ENCODE data around the gene UNK.
"Not testable (repeated sequence)": the region's sequence is repeated elsewhere in the genome, so short reads cannot be mapped to it uniquely, and the experiment has no call there.

The UNK gene

DNA sequence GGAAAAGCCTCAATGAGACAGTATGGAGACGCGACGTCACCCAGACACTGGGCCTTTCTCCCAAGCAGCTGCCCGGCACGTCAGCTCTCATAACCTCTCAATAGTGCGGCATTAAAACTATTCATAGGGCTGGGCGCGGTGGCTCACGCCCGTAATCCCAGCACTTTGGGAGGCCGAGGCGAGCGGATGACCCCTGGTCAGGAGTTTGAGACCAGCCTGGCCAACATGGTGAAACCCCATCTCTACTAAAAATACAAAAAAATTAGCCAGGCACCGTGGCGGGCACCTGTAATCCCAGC lies 67.0 kb downstream of the UNK start:
- DNase-seq (ENCODE audit: low spot score): not testable (repeated sequence)

DNA sequence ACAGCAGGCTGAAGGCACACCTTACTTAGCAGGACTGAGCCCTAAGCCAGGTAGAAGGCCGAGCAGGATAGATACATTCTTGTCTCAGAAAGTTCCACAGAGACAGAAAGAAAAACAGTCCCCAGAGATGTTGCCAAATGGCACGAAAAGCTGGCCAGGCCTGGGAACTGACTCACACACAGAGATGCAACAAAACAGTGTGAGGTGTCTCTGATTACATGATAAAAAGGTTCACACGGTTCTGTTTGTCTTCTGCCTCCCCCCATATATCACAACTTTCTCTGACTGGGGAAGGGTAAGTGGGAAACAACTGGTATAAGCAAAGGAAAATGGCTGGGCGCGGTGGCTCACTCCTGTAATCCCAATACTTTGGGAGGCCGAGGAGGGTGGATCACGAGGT lies 68.8 kb downstream of the UNK start:
- DNase-seq (ENCODE audit: low spot score): peak; percentile 53

DNA sequence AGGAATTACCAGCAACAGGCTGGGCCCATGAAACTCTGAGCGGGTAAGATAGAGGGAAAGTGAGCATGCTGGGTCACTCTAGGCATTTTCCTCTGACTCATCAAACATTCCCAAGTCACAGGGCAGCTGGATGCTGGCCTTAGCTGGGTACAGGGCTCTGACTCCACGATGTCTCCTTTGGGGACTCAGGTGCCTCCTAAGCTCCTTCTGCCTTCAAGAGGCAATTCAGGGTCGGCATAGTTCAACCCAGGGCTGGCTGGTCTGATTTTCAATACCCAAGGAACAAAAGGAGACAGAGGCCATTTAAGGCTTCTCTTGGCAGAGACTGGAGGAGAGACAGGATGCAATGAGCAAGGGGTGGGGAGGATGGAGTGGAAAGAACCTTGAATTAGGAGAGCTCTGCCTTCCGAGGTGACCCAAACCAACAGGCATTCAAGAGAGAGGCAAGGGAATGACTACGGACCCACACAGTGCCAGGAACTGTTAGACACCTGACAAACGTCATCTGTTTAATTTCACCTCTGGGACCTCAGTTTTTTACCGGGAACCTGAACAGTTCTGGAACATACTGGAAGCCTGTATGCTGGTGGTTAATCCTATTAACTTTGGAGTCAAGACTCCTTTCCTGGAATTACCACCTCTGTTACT lies 69.6 kb downstream of the UNK start:
- peak; percentile 77 for DNase-seq (ENCODE audit: low spot score)

DNA sequence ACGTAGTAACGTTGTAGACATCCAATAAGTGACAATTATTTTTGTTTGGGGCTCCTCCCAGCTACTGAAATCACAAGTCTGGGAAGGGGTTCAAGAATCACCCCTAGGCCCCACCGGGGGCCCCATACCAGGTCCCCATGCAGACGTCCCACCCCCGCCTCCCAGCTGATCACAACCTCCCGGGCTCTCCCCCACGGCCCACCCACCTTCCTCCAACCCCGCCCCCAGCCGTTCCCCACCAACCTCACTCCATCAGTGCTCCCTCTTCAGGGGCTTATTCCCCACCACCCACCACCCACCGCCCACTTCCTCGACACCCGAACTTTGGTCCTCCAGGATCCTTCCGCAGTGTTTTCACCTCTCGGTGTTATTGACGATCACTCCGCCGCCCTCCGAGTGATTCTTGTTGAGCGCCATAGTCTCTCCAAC lies 70.3 kb downstream of the UNK start:
- DNase-seq (ENCODE audit: low spot score): no peak

DNA sequence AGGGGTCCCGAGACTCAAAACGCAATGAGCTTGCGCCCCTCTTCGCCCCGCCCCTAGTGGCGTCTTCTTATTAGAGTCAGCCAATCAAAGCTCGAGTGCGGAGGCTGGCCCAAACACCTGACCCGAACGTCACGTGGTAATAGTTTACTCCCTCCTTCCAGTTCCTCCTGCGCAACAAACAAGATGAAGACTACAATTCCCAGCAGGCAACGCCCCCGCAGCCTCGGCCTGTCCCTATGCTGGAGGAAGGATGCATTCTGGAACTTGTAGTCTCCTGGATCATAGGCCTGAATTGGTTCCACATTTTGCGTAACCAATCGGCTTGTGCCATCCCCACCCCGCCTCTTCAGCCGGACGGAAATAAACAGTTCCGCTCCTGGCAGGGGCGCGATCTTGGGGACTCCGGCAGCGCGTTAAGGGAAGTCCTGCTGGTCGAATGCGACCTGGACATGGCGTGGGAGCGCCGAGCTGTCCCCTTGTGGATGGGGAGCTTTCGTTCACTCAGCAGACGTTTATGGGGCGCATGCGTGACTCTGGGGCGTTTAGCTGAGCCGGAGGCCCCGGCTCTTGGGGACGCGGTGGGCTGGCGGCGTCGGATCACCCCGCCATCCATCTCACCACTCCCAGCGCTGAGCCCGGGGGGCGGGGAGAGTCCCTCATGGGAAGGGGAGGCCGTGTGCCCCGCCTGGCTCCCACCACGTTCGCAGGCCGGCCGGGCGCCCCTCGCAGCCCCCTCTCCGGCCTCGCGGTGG lies 70.9 kb downstream of the UNK start, which contains the start of gene WBP2:
Gene WBP2, minus strand, starts transcription at position 26 of the 752 bp plus-strand sequence. CDS start 38 bp downstream, outside the sequence.
- peak; percentile 98 for DNase-seq (ENCODE audit: low spot score)

DNA sequence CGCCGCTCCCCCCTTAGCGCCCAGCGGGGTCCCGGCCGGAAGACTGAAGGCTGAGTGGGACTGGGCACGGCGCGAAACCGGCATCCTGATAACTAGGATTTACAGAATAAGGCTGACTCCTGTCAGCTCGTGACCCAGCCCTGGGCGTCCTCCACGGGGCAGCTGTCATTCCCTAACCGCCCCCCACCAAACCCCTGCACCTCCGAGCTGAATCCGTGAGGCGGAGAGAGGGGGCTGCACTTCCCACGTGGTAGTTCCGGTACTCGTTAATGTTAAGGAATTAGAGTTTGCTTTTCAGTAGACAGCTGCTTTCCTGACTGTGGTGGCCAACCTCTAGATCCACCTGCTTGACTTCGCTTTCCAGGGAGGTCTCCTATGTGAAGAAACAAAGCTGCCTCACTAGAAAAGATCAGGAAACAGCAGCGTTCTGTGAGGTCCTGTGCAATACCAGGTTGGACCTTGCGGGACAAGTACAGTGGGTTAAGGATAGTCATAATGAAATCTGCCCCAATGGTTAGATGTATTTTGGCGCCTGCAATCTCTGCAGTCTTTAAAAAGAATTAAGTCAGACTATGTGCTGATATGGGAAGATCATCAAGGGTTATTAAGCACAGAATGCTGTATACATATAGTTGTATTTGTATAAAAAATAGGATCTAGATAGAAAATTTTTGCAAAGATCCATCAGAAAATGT lies 71.6 kb downstream of the UNK start:
- no peak for DNase-seq (ENCODE audit: low spot score)

DNA sequence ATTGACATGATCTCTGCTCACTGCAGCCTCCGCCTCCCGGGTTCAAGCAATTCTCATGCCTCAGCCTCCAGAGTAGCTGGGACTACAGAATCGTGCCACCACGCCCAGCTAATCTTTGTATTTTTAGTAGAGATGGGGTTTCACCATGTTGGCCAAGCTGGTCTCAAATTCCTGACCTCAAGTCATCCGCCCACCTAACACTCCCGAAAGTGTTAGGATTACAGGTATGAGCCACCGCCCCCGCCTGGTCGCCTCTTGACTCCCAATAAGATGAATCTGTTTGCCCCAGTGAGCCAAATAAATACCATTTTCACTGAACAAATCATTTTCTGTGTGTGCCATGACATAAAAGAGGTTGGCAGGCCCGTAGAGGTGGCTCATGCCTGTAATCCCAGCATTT lies 74.8 kb downstream of the UNK start:
- not testable (repeated sequence) for DNase-seq (ENCODE audit: low spot score)

DNA sequence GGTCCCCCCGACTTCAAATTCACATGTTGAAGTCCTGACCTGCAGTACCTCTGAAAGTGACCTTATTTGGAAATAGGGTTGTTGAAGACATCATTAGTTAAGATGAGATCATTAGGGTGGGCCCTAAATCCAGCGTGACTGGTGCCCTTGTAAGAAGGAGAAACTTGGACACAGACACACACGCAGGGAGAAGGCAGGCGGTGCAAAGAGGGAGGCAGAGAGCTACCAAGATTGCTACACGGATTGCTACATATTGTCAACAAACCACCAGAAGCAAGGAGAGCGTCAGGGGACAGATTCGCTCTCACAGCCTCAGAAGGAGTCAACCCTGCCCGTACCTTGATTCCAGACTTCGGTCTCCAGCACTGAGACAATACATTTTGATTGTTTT lies 77.3 kb downstream of the UNK start:
- DNase-seq (ENCODE audit: low spot score): peak; percentile 60

DNA sequence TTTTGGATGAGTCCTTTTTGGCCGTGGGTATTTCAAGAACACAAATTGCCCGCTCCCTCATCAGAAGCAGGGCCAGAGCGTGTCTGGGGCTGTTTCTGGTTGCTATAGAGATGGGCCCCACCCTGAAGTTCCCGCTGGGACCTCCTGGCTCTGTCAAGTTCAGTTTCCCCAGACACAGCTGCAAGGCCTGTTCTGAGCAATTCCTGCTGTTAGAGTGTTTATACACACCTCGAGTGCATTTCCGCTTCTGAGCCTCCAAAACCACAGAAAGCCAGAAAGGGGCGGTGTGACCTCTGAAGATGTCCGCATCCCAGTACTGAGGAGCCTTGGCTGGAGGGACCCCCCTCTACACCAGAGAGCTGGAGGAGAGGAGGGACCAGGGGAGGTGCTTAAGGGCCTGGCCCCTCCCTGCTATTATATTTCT lies 79.9 kb downstream of the UNK start:
- peak; percentile 77 for DNase-seq (ENCODE audit: low spot score)

DNA sequence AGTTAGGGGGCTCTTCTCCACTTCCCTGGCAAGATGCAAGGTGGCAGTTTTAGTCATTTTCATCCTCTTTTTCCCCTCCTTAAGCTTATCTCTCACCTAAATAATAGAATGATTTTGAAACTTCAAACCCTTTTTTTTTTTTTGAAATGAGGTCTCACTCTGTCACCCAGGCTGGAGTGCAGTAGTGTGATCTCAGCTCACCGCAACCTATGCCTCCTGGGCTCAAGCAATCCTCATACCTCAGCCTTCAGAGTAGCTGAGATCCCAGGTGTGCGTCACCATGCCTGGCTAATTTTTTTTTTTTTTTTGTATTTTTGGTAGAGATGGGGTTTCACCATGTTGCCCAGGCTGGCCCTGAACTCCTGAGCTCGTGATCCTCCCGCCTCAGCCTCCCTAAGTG lies 80.3 kb downstream of the UNK start:
- not testable (repeated sequence) for DNase-seq (ENCODE audit: low spot score)

DNA sequence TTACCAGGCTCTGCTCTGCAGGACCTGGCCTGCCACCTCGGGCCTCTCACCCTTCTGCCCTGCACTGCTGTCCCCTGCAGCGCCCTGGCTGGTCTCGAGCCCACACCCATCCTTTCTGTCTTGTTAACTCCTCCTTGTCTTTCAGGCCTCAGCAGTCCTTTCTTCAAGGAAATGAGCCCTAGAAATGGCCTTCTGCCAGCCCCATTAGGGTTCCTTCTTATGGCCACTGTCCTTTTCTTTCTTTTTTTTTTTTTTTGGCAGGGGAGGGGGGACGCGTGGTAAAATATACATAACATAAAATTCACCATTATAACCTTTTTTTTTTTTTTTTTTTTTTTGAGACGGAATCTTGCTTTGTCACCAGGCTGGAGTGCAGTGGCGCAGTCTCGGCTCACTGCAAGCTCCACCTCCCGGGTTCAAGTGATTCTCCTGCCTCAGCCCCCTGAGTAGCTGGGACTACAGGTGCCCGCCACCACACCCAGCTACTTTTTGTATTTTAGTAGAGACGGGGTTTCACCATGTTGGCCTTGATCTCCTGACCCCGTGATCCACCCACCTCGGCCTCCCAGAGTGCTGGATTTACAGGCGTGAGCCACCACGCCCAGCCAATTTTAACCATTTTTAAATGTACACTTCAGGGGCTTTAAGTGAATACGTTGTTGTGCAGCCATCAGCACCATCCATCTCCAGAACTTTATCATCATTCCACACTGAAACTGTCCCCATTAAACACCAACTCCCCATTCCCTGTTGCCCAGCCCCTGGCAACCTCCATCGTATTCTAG lies 81.0 kb downstream of the UNK start:
- DNase-seq (ENCODE audit: low spot score): not testable (repeated sequence)

DNA sequence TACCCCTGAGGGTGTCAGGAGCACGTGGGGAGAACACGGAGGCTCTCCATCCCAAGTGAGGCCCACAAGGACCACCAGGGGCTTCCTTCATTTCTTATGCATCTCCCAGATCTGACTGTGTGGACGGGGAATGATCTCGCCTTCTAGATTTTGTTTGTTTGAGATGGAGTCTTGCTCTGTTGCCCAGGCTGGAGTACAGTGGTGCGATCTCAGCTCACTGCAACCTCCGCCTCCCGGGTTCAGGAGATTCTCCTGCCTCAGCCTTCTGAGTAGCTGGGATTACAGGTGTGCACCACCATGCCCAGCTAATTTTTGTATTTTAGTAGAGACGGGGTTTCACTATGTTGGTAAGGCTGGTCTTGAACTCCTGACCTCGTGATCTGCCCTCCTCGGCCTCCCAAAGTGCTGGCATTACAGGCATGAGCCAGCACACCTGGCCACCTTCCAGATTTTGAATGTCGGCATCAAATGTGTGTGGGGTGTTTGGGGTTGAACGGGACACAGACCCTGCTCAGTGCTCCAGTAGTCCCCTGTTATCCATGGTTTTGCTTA lies 84.2 kb downstream of the UNK start:
- DNase-seq (ENCODE audit: low spot score): not testable (repeated sequence)

DNA sequence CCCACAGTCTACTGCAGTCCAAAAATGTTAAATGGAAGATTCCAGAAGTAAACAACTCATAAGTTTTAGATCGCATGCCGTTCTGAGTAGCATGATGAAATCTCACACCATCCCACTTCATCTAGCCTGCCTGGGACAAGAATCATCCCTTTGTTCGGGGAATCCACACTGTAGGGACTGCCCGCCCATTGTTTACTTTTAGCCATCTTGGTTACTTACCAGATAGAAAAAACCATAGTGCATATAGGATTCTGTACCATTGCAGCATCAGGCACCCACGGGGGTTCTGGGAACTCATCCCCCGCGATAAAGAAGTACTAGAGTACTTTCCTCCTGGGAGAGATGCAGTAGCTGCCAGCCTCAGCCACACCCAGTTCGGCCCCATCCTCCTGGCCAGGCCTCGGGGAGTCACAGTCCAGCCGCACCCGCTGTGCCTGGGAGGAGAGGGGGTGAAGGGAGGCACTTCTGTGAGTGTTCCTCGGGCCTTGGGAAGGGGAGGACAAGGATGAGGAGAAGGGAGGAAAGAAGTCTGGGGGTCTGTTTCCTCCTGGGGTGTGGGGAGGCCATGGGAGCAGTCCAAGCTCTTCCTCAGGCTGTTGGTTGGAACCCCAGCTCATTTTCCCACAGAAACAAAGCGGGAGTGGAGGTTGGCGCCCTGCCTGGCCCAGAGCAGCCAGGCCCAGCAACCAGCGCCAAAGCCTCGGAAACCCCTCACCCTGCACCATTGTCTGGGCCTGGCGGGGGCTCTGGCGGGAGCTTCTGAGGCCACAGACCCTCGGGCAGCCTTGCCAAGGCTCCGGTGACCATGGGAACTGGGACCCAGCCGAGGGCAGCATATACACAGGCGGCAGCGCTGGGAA lies 84.9 kb downstream of the UNK start:
- peak; percentile 76 for DNase-seq (ENCODE audit: low spot score)

DNA sequence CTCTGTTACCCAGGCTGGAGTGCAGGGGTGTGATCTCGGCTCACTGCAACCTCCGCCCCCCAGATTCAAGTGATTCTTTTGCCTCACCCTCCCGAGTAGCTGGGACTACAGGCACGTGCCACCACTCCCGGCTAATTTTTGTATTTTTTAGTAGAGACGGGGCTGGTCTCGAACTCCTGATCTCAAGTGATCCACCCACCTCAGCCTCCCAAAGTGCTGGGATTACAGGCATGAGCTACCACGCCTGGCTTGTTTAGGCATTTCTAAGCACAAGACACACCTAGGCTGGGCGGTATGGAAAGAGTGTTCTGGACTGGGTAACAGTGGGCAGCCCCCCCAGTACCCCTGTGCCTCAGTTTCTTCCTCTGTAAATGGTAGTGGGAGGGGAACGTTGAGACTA lies 85.6 kb downstream of the UNK start:
- DNase-seq (ENCODE audit: low spot score): not testable (repeated sequence)

DNA sequence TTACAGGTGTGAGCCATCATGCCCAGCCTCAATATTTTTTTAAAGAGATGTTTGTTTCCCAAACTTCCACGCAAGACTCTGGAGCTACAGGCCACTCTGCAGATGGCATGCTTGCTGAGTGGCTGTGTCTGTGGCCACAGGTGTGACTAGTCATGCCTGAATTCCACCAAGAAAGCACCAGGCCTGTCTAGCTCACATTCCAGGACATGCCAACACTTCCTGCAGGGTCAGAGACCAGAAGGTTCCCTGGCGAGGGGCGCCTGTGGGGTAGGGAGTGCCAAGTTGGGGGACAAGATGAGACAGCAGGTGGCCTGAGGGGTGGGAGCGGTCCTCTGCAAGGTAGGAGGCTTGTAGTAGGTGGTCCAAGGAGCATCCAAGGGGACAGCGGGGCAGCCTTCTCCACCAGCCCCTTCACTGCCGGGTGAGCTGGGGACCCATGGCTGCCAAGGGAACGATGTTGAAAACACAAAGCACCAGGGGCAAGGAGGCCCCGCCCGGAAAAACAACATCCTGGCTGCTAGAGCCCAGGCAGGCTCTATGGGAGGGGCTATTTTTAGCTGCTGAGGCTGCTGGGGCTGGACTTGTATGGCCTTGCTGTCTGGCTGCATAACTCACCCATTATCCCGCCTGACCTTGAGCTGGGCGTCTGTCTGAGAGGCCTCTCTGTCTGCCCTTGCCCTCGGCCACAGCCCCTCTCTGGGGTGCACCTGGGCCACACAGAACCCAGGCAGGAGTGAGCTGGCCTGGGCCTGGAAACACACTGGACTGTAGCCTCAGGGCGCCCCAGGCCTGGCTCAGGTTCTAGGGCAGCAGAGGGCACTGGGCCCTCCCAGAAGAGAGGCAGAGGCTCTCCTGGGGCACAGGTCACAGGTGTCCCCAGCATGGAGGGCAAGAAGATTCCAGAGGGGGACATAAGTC lies 88.1 kb downstream of the UNK start:
- DNase-seq (ENCODE audit: low spot score): peak; percentile 90

DNA sequence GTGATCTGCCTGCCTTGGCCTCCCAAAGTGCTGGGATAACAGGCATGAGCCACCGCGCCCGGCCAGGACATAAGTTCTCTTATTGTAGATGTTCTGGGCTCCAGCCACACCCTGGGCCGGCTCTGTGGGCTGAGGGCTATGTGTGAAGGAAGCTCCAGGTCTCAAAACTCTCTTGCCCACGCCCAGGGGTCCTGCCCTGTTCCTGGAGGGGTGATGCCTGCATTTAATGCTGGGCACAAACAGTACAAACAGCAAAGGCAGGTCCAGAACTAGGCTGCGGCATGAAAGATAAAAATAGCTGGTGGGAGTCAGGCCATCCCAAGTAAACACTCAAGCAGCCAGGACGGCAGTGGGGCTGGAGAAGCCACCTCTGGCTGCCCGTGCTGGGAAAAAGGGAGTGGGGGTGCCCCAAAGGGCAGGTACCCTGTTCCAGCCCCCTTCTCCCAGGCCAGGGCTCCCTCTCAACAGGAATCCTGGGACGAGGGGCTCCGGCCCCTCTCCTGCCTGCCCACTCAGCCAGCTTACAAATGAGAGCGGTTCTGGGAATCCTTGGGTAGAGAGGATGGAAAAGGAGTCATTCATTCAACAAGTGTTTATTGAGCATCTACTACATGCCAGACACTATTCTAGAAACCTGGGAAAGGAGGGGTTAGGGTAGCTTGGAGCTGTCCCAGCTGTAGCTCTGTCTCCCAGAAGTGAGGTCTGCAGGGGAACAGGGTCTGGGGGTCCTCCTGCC lies 89.1 kb downstream of the UNK start:
- DNase-seq (ENCODE audit: low spot score): no peak

DNA sequence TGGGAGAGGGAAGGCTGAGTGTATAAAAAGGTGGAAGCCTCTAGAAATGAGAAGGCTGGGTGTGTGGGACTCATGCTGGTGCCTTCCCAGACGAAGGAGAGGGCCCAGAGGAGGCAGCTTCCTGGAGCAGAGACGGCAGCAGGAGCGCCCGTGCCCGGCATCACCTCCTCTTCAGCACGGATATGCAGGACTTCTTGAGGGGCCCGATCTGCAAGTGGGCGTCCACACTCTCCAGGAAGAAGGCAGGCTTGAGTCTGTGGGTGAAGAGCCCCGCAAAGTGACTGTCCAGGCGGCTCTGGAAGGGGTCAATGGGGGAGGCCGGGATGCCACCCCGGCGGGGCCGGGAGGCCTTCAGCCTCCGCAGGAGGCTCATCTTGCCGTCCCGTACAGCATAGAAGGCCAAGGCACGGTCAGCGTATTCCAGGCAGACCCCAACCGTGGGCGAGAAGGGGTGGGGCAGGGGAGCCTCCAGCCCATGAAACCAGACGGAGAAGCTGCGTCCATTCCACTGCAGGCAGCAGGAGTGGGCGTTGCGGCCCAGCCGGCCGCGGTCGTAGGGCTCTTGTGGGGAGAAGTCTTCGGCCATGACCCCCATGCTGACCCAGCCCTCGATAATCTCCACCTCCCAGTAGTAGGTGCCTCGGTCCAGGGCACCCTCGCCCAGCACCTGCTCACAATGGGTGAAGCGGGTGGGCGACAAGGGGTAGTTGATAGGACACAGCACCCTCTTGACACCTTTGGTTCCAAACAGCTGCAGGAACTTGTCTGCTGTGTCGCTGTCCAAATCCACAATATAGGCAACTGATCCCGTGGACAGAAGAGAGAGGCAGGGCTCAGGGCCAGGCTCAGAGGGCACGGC lies 89.9 kb downstream of the UNK start:
- DNase-seq (ENCODE audit: low spot score): no peak
